Endothelial cell of hepatic sinusoid (primary cell): ENCODE results near the gene THAP8.

Experiments
- in situ Hi-C: cut with HindIII; loops from 2 replicates; pipeline ENCODE4 v1.10.0; 2017; ENCODE audit warnings: low sequenced_read_pairs

The THAP8 gene

GRCh38 chr19:35995048-35995993 lies 58.8 kb downstream of the THAP8 start, which contains the start of gene SDHAF1:
Gene SDHAF1, plus strand, starts transcription at chr19:35995188. Its CDS starts 87 bp downstream, at chr19:35995275.
- in situ Hi-C loops, result no loop called here

GRCh38 chr19:35993923-35994598 lies 60.0 kb downstream of the THAP8 start:
- in situ Hi-C loops, result no loop called here

GRCh38 chr19:35992907-35993765 lies 60.9 kb downstream of the THAP8 start:
- in situ Hi-C loops, result no loop called here

GRCh38 chr19:35991731-35992450 lies 62.2 kb downstream of the THAP8 start:
- in situ Hi-C loops, result no loop called here

GRCh38 chr19:35990771-35991730 lies 63.0 kb downstream of the THAP8 start:
- in situ Hi-C loops, result no loop called here

- in situ Hi-C loops, result no loop called here
Measured at GRCh38 chr19:35990156-35990555, 63.9 kb downstream of the THAP8 start.

GRCh38 chr19:35988824-35989223 lies 65.3 kb downstream of the THAP8 start:
- in situ Hi-C loops, result no loop called here

GRCh38 chr19:35987571-35987896 lies 66.6 kb downstream of the THAP8 start:
- in situ Hi-C loops, result no loop called here

GRCh38 chr19:35986664-35987570 lies 67.2 kb downstream of the THAP8 start:
- in situ Hi-C loops, result no loop called here

GRCh38 chr19:35986111-35986510 lies 68.0 kb downstream of the THAP8 start:
- in situ Hi-C loops, result no loop called here
